Keratinocyte (primary cell): Measurements from ENCODE around the gene SLC27A5.

ENCODE experiments used
- CTCF ChIP-seq, 3 experiments: IDR thresholded peaks in 1 of 3; conservative IDR thresholded peaks in 1 of 3; optimal IDR thresholded peaks in 1 of 3; 2 replicates in 2 of 3; 3 replicates in 1 of 3; pipeline versions ENCODE3 to v1.5.1; 2011; ENCODE audit warnings: low read length in 3 of 3, mild to moderate bottlenecking in 3 of 3, moderate library complexity in 2 of 3, control low read depth in 1 of 3, inconsistent platforms in 1 of 3; ENCODE audit not compliant: insufficient read depth in 2 of 3; ENCODE audit errors: extremely low read depth in 1 of 3
- EZH2 ChIP-seq: IDR thresholded peaks from one replicate; pipeline ENCODE4 v1.6.1; 2012; ENCODE audit warnings: inconsistent platforms, mild to moderate bottlenecking, low read length, moderate library complexity

- no peak for TF ChIP-seq EZH2
- no peak for TF ChIP-seq CTCF (optimal IDR thresholded peaks at IDR 0.05 in 1 of 3, IDR thresholded peaks at IDR 0.05 in 1 of 3, conservative IDR thresholded peaks at IDR 0.05 in 1 of 3; ENCODE audit: extremely low read depth in 1 of 3, insufficient read depth in 2 of 3, low read length in 3 of 3)
Observed at GRCh38 chr19:58471736-58472135, 40.1 kb downstream of the SLC27A5 start.
